Stimulated activated CD4-positive, alpha-beta T cell treated with anti-CD3 and anti-CD28 coated beads, Interleukin-2, amount 100 ng/mL, for 4 hours (primary cell): ENCODE data around the gene ZNF521.
"Not testable (repeated sequence)": the region's sequence is repeated elsewhere in the genome, so short reads cannot be mapped to it uniquely, and the experiment has no call there.

Experiments used
- DNase-seq: peaks from one replicate; pipeline ENCODE4 v3.0.0-alpha.2; 2020; ENCODE audit warnings: low read depth

Gene ZNF521

DNA sequence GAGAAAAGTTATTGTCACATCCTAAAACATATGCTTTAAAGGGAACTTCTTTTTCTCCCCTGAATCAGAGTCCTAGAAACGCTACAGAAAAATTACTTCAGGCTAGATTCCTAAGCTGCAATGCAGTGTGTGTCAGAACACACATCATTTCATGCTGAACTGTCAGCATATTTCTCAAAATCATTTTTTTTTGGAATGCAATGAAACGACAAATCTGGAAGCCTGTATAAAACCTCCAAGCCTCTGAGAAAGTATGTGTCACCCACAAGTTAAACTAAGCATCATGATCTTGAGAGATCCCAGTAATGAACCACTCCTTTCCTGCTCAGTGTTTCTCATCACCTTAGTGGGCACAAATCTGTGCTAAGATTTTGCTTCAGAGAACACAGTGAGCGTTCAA is 276.2 kb downstream of the ZNF521 start:
- DNase-seq = no peak

DNA sequence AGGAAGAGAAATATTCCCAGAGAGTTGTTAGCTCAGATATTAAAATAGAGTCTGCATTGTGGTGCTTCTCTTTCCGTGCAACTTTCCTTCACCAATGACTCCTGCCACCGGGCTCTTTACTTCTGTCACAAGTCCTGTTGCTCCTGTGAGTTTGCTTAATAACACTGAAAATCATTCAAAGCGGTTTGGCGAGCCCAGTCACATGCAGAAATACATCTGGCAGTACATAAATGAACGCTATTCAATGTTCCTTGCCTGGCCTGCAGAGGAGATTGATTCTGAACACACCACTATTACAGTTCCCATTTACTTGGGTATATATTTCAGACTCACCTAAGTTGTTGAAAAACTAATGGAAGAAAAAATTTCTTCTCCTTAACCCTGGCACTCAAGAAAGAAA is 276.6 kb downstream of the ZNF521 start:
- DNase-seq = no peak

DNA sequence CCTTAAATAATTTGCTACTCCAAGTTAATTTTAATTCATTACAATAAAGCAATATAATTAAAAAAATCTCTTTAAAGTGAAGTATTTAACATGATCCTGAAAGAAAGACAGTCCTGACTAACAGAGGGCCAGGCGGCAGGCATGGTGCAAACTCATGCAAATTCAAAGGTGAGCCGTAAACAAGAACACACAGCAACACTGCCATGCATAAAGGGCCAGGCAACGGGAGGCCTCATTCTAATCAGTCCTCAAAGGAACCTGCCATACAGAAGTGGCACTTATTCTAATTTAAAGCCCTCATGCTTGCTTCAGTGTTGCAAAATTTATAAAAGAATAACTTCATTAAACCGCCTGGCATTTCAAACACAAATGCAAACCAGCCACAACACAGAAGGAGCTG is 277.0 kb downstream of the ZNF521 start:
- no peak for DNase-seq

DNA sequence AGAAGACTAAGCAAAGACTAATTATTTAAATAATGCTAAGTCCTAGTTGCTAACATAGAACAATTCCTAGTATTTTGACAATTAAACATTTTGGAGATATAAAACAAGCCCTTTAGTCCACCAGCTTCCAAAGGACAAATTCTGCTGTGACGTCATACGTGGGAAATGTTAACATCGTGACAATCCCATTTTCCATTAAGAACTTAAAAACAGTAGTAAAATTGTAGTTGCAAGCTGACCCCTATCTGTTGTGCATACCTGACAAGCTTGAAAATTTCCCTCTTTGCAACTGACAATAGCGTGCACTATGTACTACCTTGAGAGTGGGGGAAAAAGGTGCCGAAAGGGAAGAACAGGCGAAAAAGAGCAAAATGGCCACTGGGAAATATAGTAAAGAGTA is 279.8 kb downstream of the ZNF521 start:
- DNase-seq = no peak

DNA sequence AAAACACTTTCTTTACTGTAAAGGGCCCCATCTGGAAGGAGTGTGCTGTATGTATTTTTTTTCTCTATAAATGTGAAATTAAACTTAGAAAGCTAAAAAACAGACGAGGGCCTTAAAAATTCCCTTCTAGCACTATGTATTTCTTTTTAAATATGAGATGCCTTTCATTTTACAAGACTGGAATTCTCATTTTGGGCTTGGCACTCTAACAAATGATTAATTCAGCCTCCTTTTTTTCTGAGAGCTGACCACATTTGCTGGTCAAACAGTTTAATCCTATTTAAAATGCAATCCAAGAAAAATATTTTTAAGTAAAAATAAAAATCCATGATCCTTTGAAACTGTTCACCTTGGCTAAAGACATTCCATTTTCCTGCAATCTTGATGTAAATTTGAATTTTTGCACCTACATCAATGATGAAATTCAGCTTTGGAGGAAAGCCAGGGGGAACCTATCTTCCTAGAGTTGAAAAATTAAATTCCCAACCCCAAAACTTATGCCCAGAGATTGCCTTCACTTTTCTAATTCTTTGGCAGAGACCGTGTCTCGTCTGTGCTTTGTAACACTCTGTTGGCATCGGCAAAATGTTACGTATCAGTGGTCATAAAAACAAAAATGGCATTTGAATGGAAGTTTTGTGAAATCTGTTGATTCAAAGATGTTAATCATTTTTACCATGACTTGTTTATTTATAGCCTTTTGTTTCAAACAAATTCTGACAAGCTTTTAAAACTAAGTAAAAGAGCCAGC is 284.5 kb downstream of the ZNF521 start:
- no peak for DNase-seq

DNA sequence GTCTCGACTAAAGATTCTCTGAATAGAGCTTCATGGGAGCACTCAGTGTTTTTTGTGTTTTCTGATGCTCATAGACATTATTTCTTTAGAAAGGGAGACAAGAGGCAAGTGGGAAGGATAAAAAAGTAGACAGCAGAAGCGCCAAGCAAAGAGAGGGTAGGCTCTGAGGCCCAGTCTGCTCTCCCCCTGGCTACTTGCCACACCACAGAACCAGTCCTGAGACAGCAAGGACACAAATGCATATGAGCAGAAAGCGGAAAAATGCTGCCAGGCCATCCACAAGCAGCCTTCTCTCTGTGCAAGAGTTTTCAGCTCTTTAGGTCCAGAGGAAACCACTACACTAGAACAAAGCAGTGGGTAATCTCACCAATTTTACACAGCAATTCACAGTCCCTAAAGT is 285.4 kb downstream of the ZNF521 start:
- DNase-seq = no peak

DNA sequence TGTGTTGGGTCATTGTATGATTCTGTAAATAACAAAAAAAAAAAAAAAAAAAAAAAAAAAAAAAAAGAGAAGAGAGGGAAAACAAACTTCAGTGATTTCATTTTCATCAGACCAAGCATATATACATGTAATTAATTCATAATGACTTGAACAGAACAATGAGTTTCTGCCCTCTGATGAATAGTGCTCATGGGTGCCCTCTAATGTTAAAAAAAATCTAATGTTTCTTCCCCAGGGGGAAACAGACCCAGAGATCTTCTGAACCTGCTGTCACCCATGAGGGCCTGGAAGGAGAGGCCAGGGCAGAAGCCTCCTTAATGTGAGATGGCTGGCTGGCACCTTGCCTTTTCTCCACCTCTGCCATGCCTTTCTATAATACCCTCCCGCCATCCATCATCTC is 289.2 kb downstream of the ZNF521 start:
- no peak for DNase-seq

DNA sequence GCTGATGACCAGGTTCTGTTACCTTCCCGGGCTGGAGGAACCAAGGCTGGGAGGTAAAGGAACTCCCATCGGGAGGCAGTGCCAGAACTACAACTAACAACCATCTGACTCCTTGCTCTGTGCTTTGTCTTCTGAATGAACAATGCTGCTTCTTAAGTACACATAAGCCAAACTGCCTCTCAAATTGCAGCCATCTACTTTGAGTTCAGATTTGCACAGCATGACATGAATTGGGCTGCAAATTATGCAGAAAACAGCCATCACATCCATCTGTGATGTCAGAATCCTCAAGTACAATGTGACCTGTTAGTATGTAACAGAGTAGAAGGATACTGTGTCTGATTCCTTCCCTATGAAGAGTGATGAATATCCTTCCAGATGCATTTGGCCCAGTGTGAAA is 290.6 kb downstream of the ZNF521 start:
- no peak for DNase-seq

DNA sequence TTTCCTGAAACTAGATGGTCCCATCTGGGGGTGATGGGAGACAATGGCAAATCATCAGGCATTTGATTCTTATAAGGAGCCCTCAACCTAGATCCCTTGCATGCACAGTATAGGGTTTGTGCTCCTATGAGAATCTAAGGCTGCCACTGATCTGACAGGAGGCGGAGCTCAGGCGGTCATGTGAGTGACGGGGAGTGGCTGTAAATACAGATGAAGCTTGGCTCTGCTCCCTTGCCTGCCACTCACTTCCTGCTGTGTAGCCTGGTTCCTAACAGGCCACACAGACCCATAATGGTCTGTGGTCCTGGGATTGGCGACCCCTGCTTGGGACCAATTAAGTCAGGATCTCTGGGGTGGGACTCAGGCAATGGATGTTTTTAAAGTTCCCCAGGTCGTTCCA is 293.4 kb downstream of the ZNF521 start:
- no peak for DNase-seq

DNA sequence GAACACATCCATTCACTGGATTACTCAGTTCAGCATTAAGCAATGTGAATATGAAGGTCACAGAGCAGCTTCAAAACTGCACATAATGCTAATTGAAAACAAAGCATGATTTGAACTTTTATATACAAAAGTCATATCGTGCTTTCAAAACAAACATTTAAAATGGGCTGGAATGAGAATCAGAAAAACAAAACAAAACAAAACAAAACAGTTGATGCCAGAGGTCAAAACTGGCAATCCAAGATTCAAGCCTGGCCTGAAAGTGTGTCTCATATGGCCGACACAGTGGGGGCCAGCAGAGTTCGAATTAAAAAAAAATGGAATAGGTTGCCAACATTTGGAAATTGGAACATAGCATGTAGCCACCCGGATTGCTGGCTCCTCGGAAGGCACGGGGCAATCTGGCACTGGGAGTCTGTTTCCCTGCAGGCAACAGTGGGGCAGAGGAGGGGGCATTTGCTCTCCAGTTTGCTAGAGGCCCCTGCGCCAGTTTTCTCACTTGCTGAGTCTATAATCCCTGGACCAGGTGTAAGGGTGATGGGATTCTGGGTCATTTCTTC is 294.4 kb downstream of the ZNF521 start:
- DNase-seq = no peak

DNA sequence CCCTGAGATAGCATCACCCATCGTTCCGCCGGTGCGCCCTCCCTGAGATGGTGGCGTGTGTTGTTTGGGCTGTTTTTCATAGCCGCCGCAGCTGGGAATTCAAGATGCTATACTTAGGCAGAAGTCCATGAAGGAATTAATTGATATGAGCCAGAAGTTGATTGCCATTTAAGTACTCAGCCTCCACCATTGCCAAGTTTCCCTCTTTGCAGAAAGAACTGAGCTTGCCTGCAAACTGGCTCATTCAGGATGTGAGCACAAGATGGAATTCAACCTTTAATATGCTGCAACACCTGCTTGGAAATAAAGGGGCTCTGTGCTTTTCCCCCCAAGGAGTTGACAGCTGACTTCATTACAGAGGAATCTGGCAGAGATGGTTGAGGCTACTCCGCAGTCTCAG is 295.5 kb downstream of the ZNF521 start:
- no peak for DNase-seq

DNA sequence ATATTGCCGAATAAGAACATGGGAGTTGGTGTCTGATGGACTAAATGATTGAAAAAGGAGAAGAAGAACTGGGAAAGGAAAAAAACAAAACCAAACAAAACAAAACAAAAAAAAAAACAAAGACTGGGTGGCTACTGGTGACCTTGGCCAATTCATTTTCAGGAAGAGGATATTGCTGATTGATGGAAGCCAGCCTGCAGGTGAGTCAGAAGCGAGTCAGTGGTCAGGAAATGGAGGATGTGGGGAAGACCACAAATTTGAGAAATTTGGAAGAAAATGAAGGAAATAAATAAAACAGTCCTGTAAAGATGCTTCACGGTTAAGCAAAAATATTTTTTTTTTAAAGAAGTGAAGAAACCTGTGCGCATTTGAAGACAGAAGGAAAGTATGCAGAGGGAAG is 296.9 kb downstream of the ZNF521 start:
- DNase-seq = no peak

DNA sequence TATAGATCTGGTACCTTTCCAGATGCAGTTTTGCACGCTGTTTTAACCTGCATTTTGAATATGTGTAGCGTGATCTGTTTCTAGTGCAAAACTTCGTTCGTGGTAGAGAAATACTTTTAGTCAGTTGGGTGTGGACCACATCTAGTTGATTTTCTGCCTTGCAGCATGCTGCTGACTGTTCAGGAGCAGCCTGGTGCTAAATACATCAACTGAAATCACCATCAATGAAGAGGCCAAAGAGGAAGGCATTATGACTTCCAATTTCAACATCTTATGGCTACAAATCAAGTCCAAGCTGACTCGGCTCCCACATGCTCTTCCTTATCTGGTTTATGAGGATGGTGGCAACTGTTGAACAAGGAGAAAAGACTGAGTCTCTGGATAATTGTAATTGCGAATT is 298.5 kb downstream of the ZNF521 start:
- no peak for DNase-seq

DNA sequence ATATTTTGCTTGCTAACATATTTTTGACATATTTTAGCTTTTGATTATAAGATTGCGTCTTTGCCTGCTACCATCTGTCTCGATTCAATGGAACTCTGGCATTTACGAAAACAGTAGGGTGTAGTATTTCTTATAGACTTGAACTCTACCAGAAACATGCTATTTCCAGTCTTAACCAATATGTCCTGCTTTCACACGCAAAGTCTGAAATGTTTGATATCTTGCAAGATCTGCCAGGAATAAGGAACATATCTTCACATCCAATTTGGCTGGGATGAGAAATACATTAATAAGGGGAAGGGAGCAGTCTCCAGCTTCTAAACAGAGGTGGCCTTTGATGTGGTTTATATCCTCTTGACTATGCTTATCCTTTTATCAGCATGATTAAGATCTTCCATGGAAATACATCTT is 299.4 kb downstream of the ZNF521 start:
- no peak for DNase-seq

DNA sequence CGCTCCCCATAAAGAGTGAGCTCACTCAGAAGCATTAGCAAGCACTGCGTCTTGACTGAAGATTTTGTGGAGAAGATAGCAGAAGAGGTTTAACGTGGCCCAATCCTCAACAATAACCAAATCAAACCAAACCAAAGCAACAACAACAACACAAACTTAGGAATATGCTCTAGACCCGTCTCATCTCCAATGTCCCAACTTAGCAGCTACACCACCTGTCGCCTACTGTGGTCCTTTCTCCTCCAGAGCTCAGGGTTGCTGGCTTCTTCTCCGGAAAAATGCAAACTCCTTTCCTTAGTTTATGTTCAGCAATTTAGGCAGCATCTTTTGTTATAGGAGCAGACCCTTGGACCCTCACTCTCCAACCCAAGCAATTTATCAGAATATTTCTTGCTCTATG is 301.4 kb downstream of the ZNF521 start:
- no peak for DNase-seq

DNA sequence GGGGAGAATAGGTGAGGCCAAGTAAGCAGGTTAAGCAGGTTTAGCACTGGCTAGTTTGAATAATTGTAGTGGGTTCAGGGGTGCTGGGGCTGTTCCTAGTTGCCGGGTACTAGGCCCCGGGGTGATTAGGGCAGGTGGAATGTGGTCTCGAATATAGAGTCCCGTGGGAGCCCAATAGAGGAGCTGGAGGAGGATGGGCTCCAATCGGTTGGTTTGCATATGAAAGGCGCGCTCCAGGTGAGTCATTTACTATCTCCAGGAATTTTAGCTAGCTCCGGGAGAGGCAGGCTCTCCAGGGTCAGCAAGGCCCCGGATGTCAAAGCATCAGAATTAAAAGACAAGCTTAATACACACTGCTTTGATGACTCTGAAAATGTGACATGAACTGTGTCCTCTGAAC is 304.0 kb downstream of the ZNF521 start:
- DNase-seq = no peak

DNA sequence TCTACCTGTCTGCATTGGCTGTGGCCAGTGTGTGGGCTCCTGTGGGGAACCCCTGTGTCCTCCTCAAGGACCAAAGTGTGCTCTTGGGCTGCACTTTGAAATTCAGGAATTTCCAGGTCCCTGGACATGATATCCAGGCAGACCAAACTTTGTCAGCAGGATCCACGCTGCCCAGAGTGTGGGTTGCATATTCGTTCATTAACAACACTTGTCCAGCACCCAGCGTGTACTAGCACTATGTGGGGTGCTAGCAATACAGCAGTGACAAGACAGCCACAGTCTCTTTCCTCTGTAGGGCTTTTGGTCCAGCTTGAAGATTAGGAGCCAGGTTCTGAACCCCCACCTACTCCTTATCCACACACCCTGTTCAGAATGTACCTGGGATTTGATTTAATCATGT is 304.5 kb downstream of the ZNF521 start:
- DNase-seq = no peak

DNA sequence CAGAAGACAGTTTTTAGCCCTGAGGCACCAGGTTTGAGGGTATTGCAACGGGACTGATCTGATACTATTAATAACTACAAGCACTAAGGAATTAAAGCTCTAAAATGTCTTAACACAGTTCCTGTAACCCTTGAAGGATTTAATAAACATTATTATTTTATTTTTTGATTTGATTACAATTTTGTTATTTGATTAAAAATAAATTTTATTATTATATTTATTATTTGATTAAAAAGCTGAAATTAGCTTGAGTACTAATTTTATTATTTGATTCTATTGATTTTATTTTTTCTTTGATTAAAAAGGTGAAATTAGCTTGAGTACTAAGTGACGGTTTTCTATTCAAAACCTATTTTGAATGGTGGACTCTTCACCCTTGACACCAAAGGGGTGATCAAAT is 307.3 kb downstream of the ZNF521 start:
- DNase-seq = no peak

DNA sequence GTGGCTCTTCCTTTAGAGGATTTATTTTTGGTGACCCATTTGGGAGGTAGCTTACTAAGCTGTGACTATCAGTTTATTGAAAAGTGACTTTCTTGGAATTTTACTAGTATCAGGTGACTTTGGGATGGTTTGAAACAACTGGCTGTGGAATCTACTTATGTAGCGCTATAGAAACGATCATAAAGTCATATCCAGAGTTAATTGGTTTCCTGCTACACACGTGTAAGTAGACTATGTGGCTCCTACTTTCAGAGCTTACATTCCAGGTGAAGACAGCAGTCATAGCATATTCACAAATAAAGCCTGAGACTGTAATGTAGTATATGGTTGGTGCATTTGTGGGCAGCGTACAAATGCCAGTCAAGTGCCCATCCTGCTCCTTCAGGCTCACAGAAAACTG is 308.9 kb downstream of the ZNF521 start:
- DNase-seq = no peak

DNA sequence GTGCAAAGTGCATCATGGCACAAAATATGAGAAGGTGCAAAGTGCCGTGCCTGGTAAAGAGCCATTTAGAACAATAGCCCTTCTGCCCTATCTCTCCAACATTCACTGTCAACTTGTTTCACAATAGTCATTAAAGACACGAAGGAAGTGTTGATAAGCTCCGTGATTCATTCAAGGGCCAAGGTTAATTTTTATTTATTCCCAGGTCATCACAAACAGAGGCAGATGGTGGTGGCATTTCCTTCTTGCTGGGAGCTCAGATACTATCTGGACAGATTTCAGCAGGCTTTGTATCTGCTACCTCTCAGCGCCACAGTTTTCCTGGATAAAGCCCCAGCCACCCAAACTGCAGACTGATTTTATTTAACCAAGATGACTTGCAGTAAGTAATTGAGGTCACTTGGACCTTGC is 309.3 kb downstream of the ZNF521 start:
- DNase-seq = no peak

DNA sequence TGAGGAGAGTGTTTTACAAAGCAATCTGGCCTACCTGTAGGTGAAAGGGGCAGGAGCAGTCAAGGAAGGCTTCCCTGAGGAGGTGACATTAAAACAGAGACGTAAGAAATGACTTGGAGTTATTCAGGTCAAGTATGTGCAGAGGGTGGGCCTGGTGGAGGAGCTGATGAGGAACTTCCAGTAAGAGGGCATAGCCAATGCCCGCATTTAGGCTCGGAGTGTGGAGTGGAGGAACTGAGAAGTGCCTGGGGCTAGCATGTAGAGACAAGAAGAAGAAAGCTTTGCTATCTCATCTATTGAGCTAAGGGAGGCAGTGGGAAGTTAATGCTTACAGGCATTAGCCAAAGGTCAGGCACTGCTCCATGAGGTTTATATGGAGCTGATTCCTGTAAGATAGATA is 312.2 kb downstream of the ZNF521 start:
- no peak for DNase-seq

DNA sequence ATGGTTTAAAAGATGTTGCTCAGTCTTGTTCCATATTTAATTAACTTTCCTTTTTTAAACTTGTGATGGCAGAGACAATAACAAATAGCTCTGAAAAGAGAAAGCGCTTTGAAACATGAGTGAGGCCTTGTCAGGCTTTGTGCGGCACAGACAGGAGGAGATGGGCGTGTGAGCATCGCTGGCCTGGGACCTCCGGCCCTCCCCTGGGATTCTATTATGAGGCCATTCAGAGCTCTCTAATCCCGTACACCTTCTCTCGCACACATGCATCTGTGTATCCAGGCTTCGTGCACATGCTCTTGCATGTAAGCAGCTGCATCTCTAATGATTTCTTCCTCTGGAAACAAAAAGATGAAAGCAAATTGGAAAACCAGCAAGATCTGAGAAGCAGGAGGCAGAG is 313.7 kb downstream of the ZNF521 start:
- no peak for DNase-seq

DNA sequence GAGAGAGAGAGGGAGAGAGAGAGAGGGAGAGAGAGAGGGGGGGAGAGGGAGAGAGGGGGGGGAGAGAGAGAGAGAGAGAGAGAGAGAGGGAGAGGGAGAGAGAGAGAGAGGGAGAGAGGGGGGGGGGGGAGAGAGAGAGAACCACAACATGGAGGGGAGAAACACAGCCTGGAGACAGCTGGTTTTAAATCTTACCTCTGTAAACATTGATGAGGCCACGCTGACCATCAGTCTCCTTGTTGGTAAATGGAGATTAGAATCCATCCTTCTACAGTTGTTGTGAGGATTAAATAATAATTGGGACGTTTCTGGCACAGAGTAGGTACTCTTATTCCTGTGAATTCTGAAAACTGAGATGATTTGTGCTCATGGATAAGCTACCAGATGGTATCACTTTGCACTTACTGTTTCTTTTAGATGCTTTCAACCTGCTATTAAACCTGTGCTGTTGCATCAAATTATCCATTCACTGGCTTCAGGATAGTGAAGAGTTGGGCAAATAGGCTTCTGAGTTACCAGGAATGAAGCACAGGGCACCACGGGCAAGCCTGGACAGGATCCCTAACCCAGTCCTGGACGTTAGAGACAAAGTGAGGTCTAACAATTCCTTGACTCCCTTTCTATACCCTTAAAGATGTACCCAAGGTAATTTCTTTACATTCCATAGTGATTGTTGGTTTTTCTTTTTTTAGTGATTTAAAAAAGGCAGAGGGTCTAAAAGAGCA is 318.1 kb downstream of the ZNF521 start:
- no peak for DNase-seq

DNA sequence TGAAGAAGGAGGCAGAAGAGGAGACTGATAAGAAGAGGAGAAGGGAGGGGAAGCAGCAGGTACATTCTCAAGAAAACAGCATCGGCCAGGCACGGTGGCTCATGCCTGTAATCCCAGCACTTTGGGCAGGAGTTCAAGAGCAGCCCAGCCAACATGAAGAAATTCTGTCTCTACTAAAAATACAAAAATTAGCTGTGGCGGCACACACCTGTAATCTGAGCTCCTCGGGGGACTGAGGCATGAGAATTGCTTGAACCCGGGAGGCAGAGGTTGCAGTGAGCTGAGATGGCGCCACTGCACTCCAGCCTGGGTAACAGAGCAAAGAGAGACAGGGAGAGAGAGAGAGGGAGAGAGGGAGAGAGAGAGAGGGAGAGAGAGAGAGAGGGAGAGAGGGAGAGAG is 318.8 kb downstream of the ZNF521 start:
- DNase-seq = not testable (repeated sequence)
